ENCODE results near the gene CERS6.

DNA sequence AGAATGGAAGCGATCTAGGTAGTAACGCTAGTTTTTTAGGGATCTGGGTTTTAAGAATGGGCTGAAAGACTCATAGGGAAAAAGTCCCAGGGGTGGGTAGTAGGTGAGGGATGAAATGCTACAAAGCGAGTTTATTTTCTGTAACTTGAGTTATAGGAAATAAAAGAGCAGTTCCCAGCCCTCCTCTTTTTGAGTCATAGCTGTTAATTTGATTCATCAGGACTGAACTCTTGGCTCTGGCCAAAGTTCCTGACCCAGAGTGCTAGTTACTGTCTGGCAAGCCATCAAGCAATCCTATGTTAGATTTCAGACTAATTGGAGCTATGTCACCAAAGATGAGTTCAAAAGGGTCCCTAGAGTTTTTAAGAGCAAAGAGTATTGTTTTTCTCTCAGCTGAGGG is 328.9 kb downstream of the CERS6 start:
- TF ChIP-seq, protein P1, sequence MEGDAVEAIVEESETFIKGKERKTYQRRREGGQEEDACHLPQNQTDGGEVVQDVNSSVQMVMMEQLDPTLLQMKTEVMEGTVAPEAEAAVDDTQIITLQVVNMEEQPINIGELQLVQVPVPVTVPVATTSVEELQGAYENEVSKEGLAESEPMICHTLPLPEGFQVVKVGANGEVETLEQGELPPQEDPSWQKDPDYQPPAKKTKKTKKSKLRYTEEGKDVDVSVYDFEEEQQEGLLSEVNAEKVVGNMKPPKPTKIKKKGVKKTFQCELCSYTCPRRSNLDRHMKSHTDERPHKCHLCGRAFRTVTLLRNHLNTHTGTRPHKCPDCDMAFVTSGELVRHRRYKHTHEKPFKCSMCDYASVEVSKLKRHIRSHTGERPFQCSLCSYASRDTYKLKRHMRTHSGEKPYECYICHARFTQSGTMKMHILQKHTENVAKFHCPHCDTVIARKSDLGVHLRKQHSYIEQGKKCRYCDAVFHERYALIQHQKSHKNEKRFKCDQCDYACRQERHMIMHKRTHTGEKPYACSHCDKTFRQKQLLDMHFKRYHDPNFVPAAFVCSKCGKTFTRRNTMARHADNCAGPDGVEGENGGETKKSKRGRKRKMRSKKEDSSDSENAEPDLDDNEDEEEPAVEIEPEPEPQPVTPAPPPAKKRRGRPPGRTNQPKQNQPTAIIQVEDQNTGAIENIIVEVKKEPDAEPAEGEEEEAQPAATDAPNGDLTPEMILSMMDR (IDR thresholded peaks at IDR 0.05): no peak
- no peak for TF ChIP-seq POLR2A (IDR thresholded peaks at IDR 0.05)

Measured in thyroid gland (tissue), 4 donors.